ENCODE results near the gene DRAXIN.

DRAXIN gene

DNA sequence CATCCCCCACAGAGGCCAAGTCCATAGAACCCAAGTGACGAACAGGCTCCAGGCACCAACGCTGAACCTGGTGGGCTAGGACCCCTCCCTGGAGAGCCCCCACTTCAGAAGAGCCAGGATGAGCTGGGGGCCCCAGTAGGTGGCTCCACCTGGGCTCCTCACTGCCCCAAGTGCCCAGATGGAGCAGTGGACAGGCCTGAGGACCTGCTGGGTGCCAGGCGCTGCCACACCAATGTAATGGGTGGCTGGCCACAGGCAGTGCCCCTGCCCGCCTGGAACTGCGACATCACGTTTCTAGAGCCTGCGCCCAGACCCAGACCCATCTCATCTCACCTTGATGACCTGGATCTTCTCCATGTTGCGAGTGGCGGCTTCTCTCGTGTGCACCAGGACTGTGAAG is 16.2 kb upstream of the DRAXIN start:
- Histone ChIP-seq H3K9me3 (ENCODE audit: control insufficient read depth, low read length) (no peaks in the 10 kb centered on the region), H3K36me3 (ENCODE audit: control insufficient read depth, insufficient read depth, low read length) (no peaks in the 10 kb centered on the region), H2AFZ (no peak overlapping the region), H3K4me3 (ENCODE audit: low read depth, low read length) (no peak overlapping the region), H3K4me2 (ENCODE audit: low read length) (no peak overlapping the region), H3K9ac (no peak overlapping the region), H3K27ac (no peak overlapping the region), H3K4me1 (no peaks in the 10 kb centered on the region), H3K79me2 (no peaks in the 10 kb centered on the region), H3K27me3 (ENCODE audit: control insufficient read depth, insufficient read depth, low read length) (no peaks in the 10 kb centered on the region)
- TF ChIP-seq, protein P1, sequence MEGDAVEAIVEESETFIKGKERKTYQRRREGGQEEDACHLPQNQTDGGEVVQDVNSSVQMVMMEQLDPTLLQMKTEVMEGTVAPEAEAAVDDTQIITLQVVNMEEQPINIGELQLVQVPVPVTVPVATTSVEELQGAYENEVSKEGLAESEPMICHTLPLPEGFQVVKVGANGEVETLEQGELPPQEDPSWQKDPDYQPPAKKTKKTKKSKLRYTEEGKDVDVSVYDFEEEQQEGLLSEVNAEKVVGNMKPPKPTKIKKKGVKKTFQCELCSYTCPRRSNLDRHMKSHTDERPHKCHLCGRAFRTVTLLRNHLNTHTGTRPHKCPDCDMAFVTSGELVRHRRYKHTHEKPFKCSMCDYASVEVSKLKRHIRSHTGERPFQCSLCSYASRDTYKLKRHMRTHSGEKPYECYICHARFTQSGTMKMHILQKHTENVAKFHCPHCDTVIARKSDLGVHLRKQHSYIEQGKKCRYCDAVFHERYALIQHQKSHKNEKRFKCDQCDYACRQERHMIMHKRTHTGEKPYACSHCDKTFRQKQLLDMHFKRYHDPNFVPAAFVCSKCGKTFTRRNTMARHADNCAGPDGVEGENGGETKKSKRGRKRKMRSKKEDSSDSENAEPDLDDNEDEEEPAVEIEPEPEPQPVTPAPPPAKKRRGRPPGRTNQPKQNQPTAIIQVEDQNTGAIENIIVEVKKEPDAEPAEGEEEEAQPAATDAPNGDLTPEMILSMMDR (IDR thresholded peaks at IDR 0.05), result no peak

- H3K9ac ChIP-seq, result no peak overlapping the region
- no peaks in the 10 kb centered on the region for H3K4me1 ChIP-seq
- TF ChIP-seq, protein P1 (IDR thresholded peaks at IDR 0.05), result no peak
- no peaks in the 10 kb centered on the region for H3K27me3 ChIP-seq (ENCODE audit: control insufficient read depth, insufficient read depth, low read length)
- no peaks in the 10 kb centered on the region for H3K79me2 ChIP-seq
- H2AFZ ChIP-seq, result no peak overlapping the region
- H3K9me3 ChIP-seq (ENCODE audit: control insufficient read depth, low read length), result no peaks in the 10 kb centered on the region
- no peaks in the 10 kb centered on the region for H3K36me3 ChIP-seq (ENCODE audit: control insufficient read depth, insufficient read depth, low read length)
- no peak overlapping the region for H3K4me3 ChIP-seq (ENCODE audit: low read depth, low read length)
- no peak overlapping the region for H3K27ac ChIP-seq
- no peak overlapping the region for H3K4me2 ChIP-seq (ENCODE audit: low read length)
These were observed 15.0 kb upstream of the DRAXIN start for GRCh38 chr1:11676386-11677103.

GRCh38 chr1:11678442-11678841 is 13.1 kb upstream of the DRAXIN start:
- no peak overlapping the region for H2AFZ ChIP-seq
- no peak overlapping the region for H3K4me3 ChIP-seq (ENCODE audit: low read depth, low read length)
- H3K27me3 ChIP-seq (ENCODE audit: control insufficient read depth, insufficient read depth, low read length), result no peaks in the 10 kb centered on the region
- no peaks in the 10 kb centered on the region for H3K36me3 ChIP-seq (ENCODE audit: control insufficient read depth, insufficient read depth, low read length)
- TF ChIP-seq, protein P1 (IDR thresholded peaks at IDR 0.05), result no peak
- no peaks in the 10 kb centered on the region for H3K4me1 ChIP-seq
- no peak overlapping the region for H3K4me2 ChIP-seq (ENCODE audit: low read length)
- no peaks in the 10 kb centered on the region for H3K79me2 ChIP-seq
- no peak overlapping the region for H3K27ac ChIP-seq
- H3K9ac ChIP-seq, result no peak overlapping the region
- no peaks in the 10 kb centered on the region for H3K9me3 ChIP-seq (ENCODE audit: control insufficient read depth, low read length)

DNA sequence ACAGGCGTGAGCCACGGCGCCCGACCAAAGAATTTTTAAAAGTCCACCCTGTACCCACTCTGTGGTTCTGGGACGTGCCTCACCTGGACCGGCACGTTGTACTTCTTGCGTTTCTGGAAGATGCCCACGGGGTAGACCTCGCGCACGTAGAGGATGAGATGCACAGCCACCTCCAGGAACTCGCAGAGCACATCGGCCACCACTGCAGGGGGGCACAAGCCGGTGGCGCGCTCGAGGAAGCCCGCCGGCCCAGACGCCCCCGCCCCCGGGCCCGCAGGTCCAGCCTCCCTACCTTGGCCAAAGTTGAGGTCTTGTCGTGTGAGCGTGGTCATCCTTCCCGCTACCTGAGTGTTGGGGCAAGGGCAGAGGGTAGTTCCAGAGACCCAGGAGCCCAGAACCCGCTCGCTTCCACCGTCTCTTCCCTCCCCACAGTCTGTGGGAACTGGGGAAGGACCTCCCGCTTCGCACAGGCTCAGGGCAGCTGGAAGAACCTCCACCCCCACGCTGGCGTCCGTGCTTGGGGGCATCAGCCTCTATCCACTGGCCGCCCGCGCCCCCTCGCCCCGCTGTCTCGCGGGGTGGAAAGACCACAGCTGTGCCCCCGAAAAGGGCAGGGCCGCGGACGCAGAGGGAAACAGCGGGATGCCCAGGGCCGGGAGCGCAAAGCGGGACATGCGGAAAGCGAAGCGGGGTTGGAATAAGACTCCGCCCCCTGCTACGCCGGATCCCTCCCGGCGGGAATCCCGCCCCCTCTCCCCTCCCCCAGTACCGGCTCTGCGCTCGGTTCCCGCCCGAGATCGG is 11.0 kb upstream of the DRAXIN start:
- Histone ChIP-seq H3K4me2 (ENCODE audit: low read length) (peak overlapping the region; percentile 99), H3K4me3 (ENCODE audit: low read depth, low read length) (peak overlapping the region; percentile 86), H3K27me3 (ENCODE audit: control insufficient read depth, insufficient read depth, low read length) (no peaks in the 10 kb centered on the region), H3K9ac (peak overlapping the region; percentile 21), H2AFZ (peak overlapping the region; percentile 90), H3K79me2 (no peaks in the 10 kb centered on the region), H3K36me3 (ENCODE audit: control insufficient read depth, insufficient read depth, low read length) (no peaks in the 10 kb centered on the region), H3K27ac (peak overlapping the region; percentile 39), H3K4me1 (no peaks in the 10 kb centered on the region), H3K9me3 (ENCODE audit: control insufficient read depth, low read length) (no peaks in the 10 kb centered on the region)
- TF ChIP-seq, protein P1 (IDR thresholded peaks at IDR 0.05), result no peak
